HepG2 (cell line): ENCODE data around the gene RPL3. TPM values are rescaled to one million over a fixed set of nuclear protein-coding genes. Genes with fewer than 3 reads are reported as not detected.
"Not testable (repeated sequence)": the region's sequence is repeated elsewhere in the genome, so short reads cannot be mapped to it uniquely, and the experiment has no call there.

Experiments used
- ATAC-seq: fragments of 200-7000 bp; cut with Tn5 transposase; 3 replicates; pipeline ENCODE4 v1.9.1; 2020; ENCODE audit warnings: mild to moderate bottlenecking, moderate library complexity
- BruUV-seq: library from RNA; stranded (reverse); fragments of 400-500 nt; replicated peaks from 2 replicates; lab custom pipeline; 2021; lab: Mats Ljungman, UMichigan
- CTCF ChIA-PET: fragments of 300-600 bp; formaldehyde crosslinking; extraction: SDS; loops from one replicate; lab custom pipeline; 2021; ENCODE audit warnings: low total read pairs, inconsistent platforms, low intra/inter-chr PET ratio; lab: Yijun Ruan, JAX
- POLR2A ChIA-PET: fragments of 350-600 bp; sonication (Branson Sonifier 250); formaldehyde crosslinking; loops from one replicate; lab custom pipeline; 2020; ENCODE audit warnings: antibody characterized with exemption, inconsistent platforms; lab: Yijun Ruan, JAX
- DNase-seq: peaks from one replicate; pipeline ENCODE4 v3.0.0-alpha.2; 2015; ENCODE audit warnings: low spot score
- FAIRE-seq: peaks from 3 replicates; lab custom pipeline; 2011; peaks lifted over from hg19 to GRCh38; lab: Jason Lieb, UNC
- H2AFZ ChIP-seq: one replicate; pipeline ENCODE4 v1.6.1; 2011; ENCODE audit warnings: low read length, inconsistent platforms
- H3K27ac ChIP-seq: fragments of 300-600 bp; 3 replicates; pipeline ENCODE4 v1.8.0; 2011; ENCODE audit warnings: mixed run types, mild to moderate bottlenecking, mixed read lengths, low read length, inconsistent platforms; ENCODE audit not compliant: insufficient read depth; ENCODE audit errors: extremely low read length
- H3K27me3 ChIP-seq, 2 experiments: fragments of 200-600 bp in 1 of 2; 2 replicates in 1 of 2; 3 replicates in 1 of 2; pipeline versions ENCODE4 v1.6.0 to v1.8.0; 2011; ENCODE audit warnings: low read length in 2 of 2, mild to moderate bottlenecking in 2 of 2, moderate library complexity in 2 of 2, inconsistent platforms in 1 of 2; ENCODE audit not compliant: insufficient read depth in 2 of 2, control insufficient read depth in 1 of 2
- H3K36me3 ChIP-seq, 2 experiments: fragments of 200-600 bp in 1 of 2; replicated peaks in 1 of 2; 2 replicates in 1 of 2; 3 replicates in 1 of 2; pipeline versions ENCODE4 v1.5.1 to v1.8.0; 2011; ENCODE audit warnings: low read length in 2 of 2, inconsistent platforms in 1 of 2; ENCODE audit not compliant: insufficient read depth in 2 of 2, control insufficient read depth in 1 of 2
- H3K4me1 ChIP-seq: 2 replicates; pipeline ENCODE4 v1.5.1; 2012; ENCODE audit warnings: low read length, inconsistent platforms; ENCODE audit not compliant: insufficient read depth
- H3K4me2 ChIP-seq: 2 replicates; pipeline ENCODE4 v1.6.0; 2011; ENCODE audit warnings: low read depth, low read length, inconsistent platforms
- H3K4me3 ChIP-seq, 3 experiments: fragments of 200-600 bp in 1 of 3; sonication (generic), shearing (Covaris generic) in 1 of 3; replicated peaks in 1 of 3; 2 replicates each; pipeline ENCODE4 v1.5.1; 2011 to 2016; ENCODE audit warnings: low read length in 3 of 3, inconsistent platforms in 2 of 3, low read depth in 2 of 3, mild to moderate bottlenecking in 2 of 3, control low read depth in 1 of 3, mixed read lengths in 1 of 3; ENCODE audit not compliant: insufficient read depth in 1 of 3
- H3K79me2 ChIP-seq: one replicate; pipeline ENCODE4 v1.6.1; 2011; ENCODE audit warnings: low read length, inconsistent platforms; ENCODE audit not compliant: insufficient read depth
- H3K9ac ChIP-seq: 2 replicates; pipeline ENCODE4 v1.6.0; 2011; ENCODE audit warnings: mild to moderate bottlenecking, low read depth, low read length, inconsistent platforms; ENCODE audit not compliant: insufficient read depth
- H3K9me3 ChIP-seq: 2 replicates; pipeline ENCODE4 v1.5.1; 2012; ENCODE audit warnings: mild to moderate bottlenecking, low read length
- H4K20me1 ChIP-seq: 2 replicates; pipeline ENCODE4 v1.6.0; 2011; ENCODE audit warnings: inconsistent platforms, mild to moderate bottlenecking, low read length, moderate library complexity; ENCODE audit not compliant: insufficient read depth
- ZBTB33 ChIP-seq: sonication (generic); formaldehyde crosslinking; IDR thresholded peaks from 2 replicates; pipeline ENCODE4 v1.4.0; 2020; ENCODE audit warnings: missing genetic modification reagents
- ZBTB4 ChIP-seq: sonication (generic); formaldehyde crosslinking; IDR thresholded peaks from 2 replicates; pipeline ENCODE4 v1.4.0; 2020; ENCODE audit warnings: missing genetic modification reagents, mild to moderate bottlenecking, borderline replicate concordance
- ZC3H13 ChIP-seq: sonication (generic); formaldehyde crosslinking; IDR thresholded peaks from 2 replicates; pipeline ENCODE4 v1.8.1; 2023; ENCODE audit warnings: mild to moderate bottlenecking, missing genetic modification reagents, moderate library complexity
- WGBS: methylation state at CpG from one replicate; pipeline ENCODE4 v1.1.6; 2017; ENCODE audit warnings: low lambda C conversion rate; 5-methylcytosine and 5-hydroxymethylcytosine counted together
- in situ Hi-C: cut with HindIII; loops from 2 replicates; pipeline ENCODE4 v1.10.0; 2017; ENCODE audit warnings: low pct_unique_long_range_greater_than_20kb; ENCODE audit not compliant: extremely low pct_ligation_motif_present
- intact Hi-C: fragments of 100-400 bp; cut with micrococcal nuclease; formaldehyde crosslinking; loops from one replicate; pipeline ENCODE4 v1.10.0; 2022; ENCODE audit not compliant: unreplicated experiment
- polyA plus RNA-seq, 8 experiments: library from polyadenylated mRNA; depleted of rRNA in 3 of 8; stranded (reverse) in 7 of 8; unstranded in 1 of 8; fragments of >200 nt; fragmentation: Illumina TruSeq in 4 of 8; extraction: Trizol in 4 of 8; gene quantifications; 2 replicates each; pipeline versions ENCODE4 v1.2.1 to v1.2.3, GENCODE V29; 2011 to 2016; ENCODE audit warnings: low read depth in 4 of 8, missing spikeins in 1 of 8, mixed read lengths in 1 of 8; ENCODE audit not compliant: insufficient read depth in 1 of 8
- total RNA-seq, 5 experiments: library from RNA; depleted of rRNA; stranded (reverse); fragments of >200 nt; fragmentation: Illumina TruSeq; extraction: Trizol; gene quantifications; 2 replicates each; pipeline ENCODE4 v1.2.3, GENCODE V29; 2016; ENCODE audit warnings: low read depth in 1 of 5

The RPL3 gene
- total and polyA plus RNA-seq, 2 of the 13 experiments (the other 11 are each of a cell fraction or from before 2014, with no cell fraction given) = 1,051 to 3,279 TPM

- ATAC-seq, CTCF ChIA-PET, H3K9me3 ChIP-seq, in situ Hi-C loops, FAIRE-seq, BruUV-seq, H2AFZ ChIP-seq, intact Hi-C loops, DNase-seq, H3K27me3 ChIP-seq: not testable (repeated sequence)
- TF ChIP-seq ZBTB33 (CRISPR knock-in tag) (peak; percentile 11; the same call in 1 of the 2 replicates), ZBTB4 (CRISPR knock-in tag) (0 out of 2 replicates have a peak, but pooled peaks have one; percentile 18), ZC3H13 (CRISPR knock-in tag) (0 out of 2 replicates have a peak, but pooled peaks have one; percentile 44)
- 95% methylated on average over 24 of the region's 24 CpGs for WGBS
- H3K4me2 ChIP-seq = peak overlapping the region; percentile 79; the same call in 1 of the 2 replicates
- POLR2A ChIA-PET = interaction anchor here (1.4 to 5.2 kb wide), 23 partner anchors 8 to 724 kb away, joined by 4 to 93 read pairs (median 16); partner anchors contain the start of genes ATF4, CBX7, GTPBP1 and MIEF1
- H3K4me1 ChIP-seq = peaks cover 39% of the 10 kb centered on the region
- H3K27ac ChIP-seq = peak overlapping the region; percentile 97
- peak overlapping the region in 1 of 3 experiments; percentile 87; a peak in 3 of 6 replicates for H3K4me3 ChIP-seq
- peak overlapping the region; percentile 98; the same call in 1 of the 2 replicates for H3K9ac ChIP-seq
- H4K20me1 ChIP-seq = peaks cover 36% of the 10 kb centered on the region
- peaks cover 16 to 31% of the 10 kb centered on the region in 2 experiments for H3K36me3 ChIP-seq
- H3K79me2 ChIP-seq = peaks cover 37% of the 10 kb centered on the region
These were observed 1.2 kb upstream of the RPL3 start for GRCh38 chr22:39320616-39321029.
